DMS53 treated with DMSO at 0.1 percent for 48 hours (cell line): Measurements from ENCODE around the gene ETV2.
"Not testable (repeated sequence)": the region's sequence is repeated elsewhere in the genome, so short reads cannot be mapped to it uniquely, and the experiment has no call there.

Experiments used
- DNase-seq: peaks from one replicate; lab custom pipeline; 2025; ENCODE audit not compliant: unreplicated experiment; lab: John Stamatoyannopoulos, UW

Gene ETV2

GRCh38 chr19:35623327-35624010, 18.1 kb upstream of the ETV2 start:
- no peak for DNase-seq

- DNase-seq: no peak
Observed at GRCh38 chr19:35628264-35628564, 13.3 kb upstream of the ETV2 start.

- peak; percentile 97 for DNase-seq
Observed at GRCh38 chr19:35628565-35629331, 12.8 kb upstream of the ETV2 start, which contains the start of gene RBM42. Gene RBM42, plus strand, starts transcription at chr19:35629036. Its CDS starts 118 bp downstream, at chr19:35629154.

- DNase-seq: no peak
Observed at GRCh38 chr19:35629332-35629633, 12.3 kb upstream of the ETV2 start.

GRCh38 chr19:35633727-35634440, 7.7 kb upstream of the ETV2 start:
- no peak for DNase-seq

GRCh38 chr19:35636651-35637050, 4.9 kb upstream of the ETV2 start:
- no peak for DNase-seq

- DNase-seq: no peak
Observed at GRCh38 chr19:35637165-35637564, 4.4 kb upstream of the ETV2 start.

- DNase-seq: no peak
Observed at GRCh38 chr19:35639321-35639639, 2.3 kb upstream of the ETV2 start.

- no peak for DNase-seq
Observed at GRCh38 chr19:35639863-35640262, 1.7 kb upstream of the ETV2 start.

GRCh38 chr19:35642312-35642711, 767 bp downstream of the ETV2 start:
- no peak for DNase-seq

GRCh38 chr19:35642798-35643254, 1.3 kb downstream of the ETV2 start:
- DNase-seq: no peak

GRCh38 chr19:35643255-35644205, 2.0 kb downstream of the ETV2 start:
- peak; percentile 92 for DNase-seq

GRCh38 chr19:35644206-35644986, 2.9 kb downstream of the ETV2 start:
- peak; percentile 97 for DNase-seq

GRCh38 chr19:35644987-35645679, 3.6 kb downstream of the ETV2 start:
- no peak for DNase-seq

GRCh38 chr19:35645680-35646511, 4.4 kb downstream of the ETV2 start:
- no peak for DNase-seq

GRCh38 chr19:35648017-35648961, 6.7 kb downstream of the ETV2 start, which contains the start of gene COX6B1:
Gene COX6B1, plus strand, starts transcription at chr19:35648323. Its CDS starts 2,921 bp downstream, at chr19:35651244.
- peak; percentile 99 for DNase-seq

- DNase-seq: no peak
Observed at GRCh38 chr19:35650581-35650980, 9.0 kb downstream of the ETV2 start.

GRCh38 chr19:35654828-35655227, 13.3 kb downstream of the ETV2 start:
- DNase-seq: not testable (repeated sequence)
